Gastroesophageal sphincter (tissue), 3 donors: ENCODE measurements around the gene RIMBP2.

Experiments
- CTCF ChIP-seq, 4 experiments: fragments of 200-600 bp in 2 of 4; fragments of 450-650 bp in 2 of 4; sonication (generic) in 1 of 4; IDR thresholded peaks; one replicate each; pipeline ENCODE4 v1.5.1; 2017 to 2019; ENCODE audit warnings: antibody characterized with exemption in 4 of 4, mild to moderate bottlenecking in 2 of 4, moderate library complexity in 2 of 4
- POLR2A ChIP-seq, 2 donors: fragments of 450-650 bp; IDR thresholded peaks; one replicate each; pipeline ENCODE4 v1.6.1; 2017; ENCODE audit warnings: antibody characterized with exemption in 2 of 2, mild to moderate bottlenecking in 2 of 2, moderate library complexity in 1 of 2
- POLR2AphosphoS5 ChIP-seq: sonication (generic); formaldehyde crosslinking; IDR thresholded peaks from one replicate; pipeline ENCODE4 v1.6.1; 2017; ENCODE audit warnings: antibody characterized with exemption

GRCh38 chr12:130562716-130563115 lies 153.4 kb downstream of the RIMBP2 start:
- TF ChIP-seq POLR2A (IDR thresholded peaks at IDR 0.05) (no peak), CTCF (IDR thresholded peaks at IDR 0.05) (no peak), POLR2AphosphoS5 (no peak)
